DOHH2 (cell line): Measurements from ENCODE around the gene EPHB1.

Experiments
- H3F3A ChIP-seq: fragments of 200-600 bp; sonication (generic), shearing (Covaris generic); 2 replicates; pipeline ENCODE4 v1.6.0; 2016; ENCODE audit warnings: antibody characterized with exemption, mild to moderate bottlenecking; ENCODE audit not compliant: control insufficient read depth, insufficient read depth
- H3K27ac ChIP-seq: fragments of 200-600 bp; sonication (generic); 2 replicates; pipeline ENCODE4 v1.5.1; 2014; ENCODE audit warnings: low read depth, mild to moderate bottlenecking, low read length, moderate library complexity
- H3K27me3 ChIP-seq: fragments of 200-600 bp; sonication (generic); 2 replicates; pipeline ENCODE4 v1.6.1; 2014; ENCODE audit warnings: mild to moderate bottlenecking, low read length, mixed read lengths; ENCODE audit not compliant: control insufficient read depth
- H3K36me3 ChIP-seq: fragments of 200-600 bp; sonication (generic); 2 replicates; pipeline ENCODE4 v1.6.1; 2014; ENCODE audit warnings: mild to moderate bottlenecking, low read length, moderate library complexity, mixed read lengths; ENCODE audit not compliant: control insufficient read depth
- H3K4me1 ChIP-seq: fragments of 200-600 bp; sonication (generic); 2 replicates; pipeline ENCODE4 v1.6.1; 2014; ENCODE audit warnings: mild to moderate bottlenecking, low read length, mixed read lengths; ENCODE audit not compliant: control insufficient read depth
- H3K4me2 ChIP-seq: fragments of 200-600 bp; sonication (generic); 2 replicates; pipeline ENCODE4 v1.6.0; 2014; ENCODE audit warnings: mild to moderate bottlenecking, low read length, moderate library complexity
- H3K4me3 ChIP-seq: fragments of 200-600 bp; sonication (generic); 2 replicates; pipeline ENCODE4 v1.5.1; 2014; ENCODE audit warnings: mild to moderate bottlenecking, low read length, mixed read lengths
- H3K79me2 ChIP-seq: fragments of 200-600 bp; sonication (generic); 2 replicates; pipeline ENCODE4 v1.6.1; 2014; ENCODE audit warnings: mild to moderate bottlenecking, low read length, mixed read lengths; ENCODE audit not compliant: control insufficient read depth
- H3K9me2 ChIP-seq: fragments of 200-600 bp; sonication (generic); replicated peaks from 2 replicates; pipeline ENCODE4 v1.6.1; 2014; ENCODE audit warnings: mild to moderate bottlenecking, low read length, mixed read lengths; ENCODE audit not compliant: control insufficient read depth
- H3K9me3 ChIP-seq: fragments of 200-600 bp; sonication (generic); 2 replicates; pipeline ENCODE4 v1.6.1; 2014; ENCODE audit warnings: antibody characterized with exemption, low read length, mixed read lengths; ENCODE audit not compliant: control insufficient read depth, insufficient read depth
- H4K20me1 ChIP-seq: fragments of 200-600 bp; sonication (generic); 2 replicates; pipeline ENCODE4 v1.6.0; 2014; ENCODE audit warnings: low read depth, mild to moderate bottlenecking, antibody characterized with exemption, low read length, moderate library complexity; ENCODE audit not compliant: control insufficient read depth, insufficient read depth
- EZH2phosphoT487 ChIP-seq: fragments of 200-600 bp; sonication (generic); IDR thresholded peaks from 2 replicates; pipeline ENCODE4 v1.6.1; 2017; ENCODE audit warnings: borderline replicate concordance, mild to moderate bottlenecking, antibody characterized with exemption, low read length, moderate library complexity, mixed read lengths
- TF ChIP-seq, protein P1 (sequence below): fragments of 200-600 bp; sonication (generic); IDR thresholded peaks from one replicate; pipeline ENCODE4 v1.5.1; 2014; ENCODE audit warnings: antibody characterized with exemption, mild to moderate bottlenecking, low read depth, low read length; ENCODE audit not compliant: poor library complexity, severe bottlenecking

EPHB1 gene

DNA sequence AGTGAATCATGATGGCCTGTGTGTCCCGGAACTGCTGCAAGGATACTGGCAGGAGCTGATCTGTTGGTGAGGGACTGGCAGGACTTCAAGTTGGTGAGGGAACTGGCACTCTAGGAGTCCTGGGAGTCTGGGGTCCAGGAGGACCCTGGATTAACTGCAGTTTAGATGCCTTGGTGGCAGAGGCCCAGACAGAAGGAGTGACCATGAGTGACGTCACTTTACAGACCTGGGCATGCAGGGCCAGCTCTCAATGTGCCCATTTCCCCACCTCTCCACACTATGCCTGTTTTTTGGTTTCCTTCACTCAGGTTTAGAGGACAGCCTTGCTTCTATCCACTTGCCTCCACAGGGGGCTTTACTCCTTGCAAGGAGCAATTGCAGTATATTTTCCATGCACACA, 154.1 kb downstream of the EPHB1 start:
- TF ChIP-seq, protein P1, sequence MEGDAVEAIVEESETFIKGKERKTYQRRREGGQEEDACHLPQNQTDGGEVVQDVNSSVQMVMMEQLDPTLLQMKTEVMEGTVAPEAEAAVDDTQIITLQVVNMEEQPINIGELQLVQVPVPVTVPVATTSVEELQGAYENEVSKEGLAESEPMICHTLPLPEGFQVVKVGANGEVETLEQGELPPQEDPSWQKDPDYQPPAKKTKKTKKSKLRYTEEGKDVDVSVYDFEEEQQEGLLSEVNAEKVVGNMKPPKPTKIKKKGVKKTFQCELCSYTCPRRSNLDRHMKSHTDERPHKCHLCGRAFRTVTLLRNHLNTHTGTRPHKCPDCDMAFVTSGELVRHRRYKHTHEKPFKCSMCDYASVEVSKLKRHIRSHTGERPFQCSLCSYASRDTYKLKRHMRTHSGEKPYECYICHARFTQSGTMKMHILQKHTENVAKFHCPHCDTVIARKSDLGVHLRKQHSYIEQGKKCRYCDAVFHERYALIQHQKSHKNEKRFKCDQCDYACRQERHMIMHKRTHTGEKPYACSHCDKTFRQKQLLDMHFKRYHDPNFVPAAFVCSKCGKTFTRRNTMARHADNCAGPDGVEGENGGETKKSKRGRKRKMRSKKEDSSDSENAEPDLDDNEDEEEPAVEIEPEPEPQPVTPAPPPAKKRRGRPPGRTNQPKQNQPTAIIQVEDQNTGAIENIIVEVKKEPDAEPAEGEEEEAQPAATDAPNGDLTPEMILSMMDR, result no peak
- TF ChIP-seq EZH2phosphoT487, result no peak
- H3K27me3 ChIP-seq, result no peaks in the 10 kb centered on the region
- no peaks in the 10 kb centered on the region for H4K20me1 ChIP-seq
- H3K9me3 ChIP-seq, result no peaks in the 10 kb centered on the region
- no peaks in the 10 kb centered on the region for H3K9me2 ChIP-seq
- no peak overlapping the region for H3K27ac ChIP-seq
- no peaks in the 10 kb centered on the region for H3F3A ChIP-seq
- H3K4me1 ChIP-seq, result no peaks in the 10 kb centered on the region
- no peaks in the 10 kb centered on the region for H3K79me2 ChIP-seq
- no peak overlapping the region for H3K4me3 ChIP-seq
- no peak overlapping the region for H3K4me2 ChIP-seq
- H3K36me3 ChIP-seq, result no peaks in the 10 kb centered on the region

DNA sequence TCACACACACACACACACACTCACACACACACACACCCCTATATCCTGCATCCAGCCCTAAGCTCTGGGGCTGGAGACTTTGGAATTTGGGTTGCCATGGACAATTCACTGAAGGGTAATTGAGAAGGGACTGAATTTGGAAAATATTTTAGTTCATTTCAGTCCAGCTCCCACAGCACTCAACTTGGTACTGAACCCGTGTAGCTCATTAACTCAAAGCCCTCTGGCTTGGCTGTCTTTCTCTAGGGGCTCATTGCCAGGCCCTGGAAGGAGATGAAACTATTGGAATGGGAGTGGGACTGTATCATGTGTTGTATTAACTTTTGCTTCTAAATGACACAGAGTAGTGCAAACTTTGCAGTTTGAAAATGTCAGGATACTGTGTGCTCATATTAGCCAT, 157.3 kb downstream of the EPHB1 start:
- Histone ChIP-seq H3K36me3 (no peaks in the 10 kb centered on the region), H3K4me1 (no peaks in the 10 kb centered on the region), H3K79me2 (no peaks in the 10 kb centered on the region), H4K20me1 (no peaks in the 10 kb centered on the region), H3K27me3 (no peaks in the 10 kb centered on the region), H3K9me2 (no peaks in the 10 kb centered on the region), H3K27ac (no peak overlapping the region), H3F3A (no peaks in the 10 kb centered on the region), H3K9me3 (no peaks in the 10 kb centered on the region), H3K4me2 (no peak overlapping the region), H3K4me3 (no peak overlapping the region)
- TF ChIP-seq EZH2phosphoT487, result no peak
- TF ChIP-seq, protein P1, result no peak

DNA sequence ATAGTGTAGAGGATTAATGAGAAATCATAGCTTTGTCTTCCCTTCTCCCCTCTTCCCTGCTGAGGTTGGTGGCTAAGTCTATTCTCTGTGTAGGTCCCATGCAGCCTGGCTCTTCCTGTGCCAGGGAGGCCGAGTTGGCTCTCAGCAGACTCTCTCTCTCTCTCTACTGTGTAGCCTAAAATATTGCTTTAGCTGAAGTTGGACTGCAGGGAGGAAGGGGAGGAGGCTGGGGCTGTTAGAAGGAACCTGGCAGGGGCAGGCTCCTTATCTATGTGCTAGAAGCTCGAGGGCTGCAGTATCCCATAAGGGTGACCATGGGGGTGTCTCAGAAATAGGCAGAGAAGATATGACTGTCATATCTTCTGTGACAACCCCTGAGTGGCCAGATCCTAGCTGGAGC, 160.8 kb downstream of the EPHB1 start:
- no peaks in the 10 kb centered on the region for H3K36me3 ChIP-seq
- no peaks in the 10 kb centered on the region for H3K79me2 ChIP-seq
- H3K27me3 ChIP-seq, result no peaks in the 10 kb centered on the region
- no peak for TF ChIP-seq EZH2phosphoT487
- TF ChIP-seq, protein P1, result no peak
- H3K9me3 ChIP-seq, result no peaks in the 10 kb centered on the region
- H3F3A ChIP-seq, result no peaks in the 10 kb centered on the region
- H4K20me1 ChIP-seq, result no peaks in the 10 kb centered on the region
- H3K27ac ChIP-seq, result no peak overlapping the region
- H3K4me3 ChIP-seq, result no peak overlapping the region
- no peaks in the 10 kb centered on the region for H3K9me2 ChIP-seq
- H3K4me2 ChIP-seq, result no peak overlapping the region
- H3K4me1 ChIP-seq, result no peaks in the 10 kb centered on the region

DNA sequence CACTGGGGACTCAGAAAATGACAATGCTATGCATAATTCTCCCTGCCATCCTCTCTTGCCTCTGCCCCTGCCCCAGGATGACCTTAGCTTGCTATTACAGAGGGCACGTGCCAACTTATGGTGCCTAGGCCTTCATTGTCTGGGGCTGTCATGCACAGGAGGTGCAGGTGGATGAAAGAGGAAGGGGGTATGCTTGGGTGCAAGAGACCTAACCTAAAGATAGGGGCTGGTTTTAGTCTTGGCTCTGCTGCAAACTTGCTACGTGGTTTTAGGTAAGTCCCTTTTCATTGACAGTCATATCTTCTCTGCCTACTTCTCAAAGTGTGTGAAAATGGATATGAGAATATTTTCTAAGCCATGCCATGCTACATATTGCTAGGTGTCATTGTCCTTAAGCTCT, 161.3 kb downstream of the EPHB1 start:
- Histone ChIP-seq H3K36me3 (no peaks in the 10 kb centered on the region), H3K4me3 (no peak overlapping the region), H3F3A (no peaks in the 10 kb centered on the region), H3K27me3 (no peaks in the 10 kb centered on the region), H3K27ac (no peak overlapping the region), H3K79me2 (no peaks in the 10 kb centered on the region), H4K20me1 (no peaks in the 10 kb centered on the region), H3K9me2 (no peaks in the 10 kb centered on the region), H3K4me2 (no peak overlapping the region), H3K9me3 (no peaks in the 10 kb centered on the region), H3K4me1 (no peaks in the 10 kb centered on the region)
- TF ChIP-seq, protein P1, result no peak
- no peak for TF ChIP-seq EZH2phosphoT487
